HG02763 (cell line): ENCODE data around the gene MRPL49.
"Not testable (repeated sequence)": the region's sequence is repeated elsewhere in the genome, so short reads cannot be mapped to it uniquely, and the experiment has no call there.

Experiments used
- ATAC-seq: cut with Tn5 transposase; IDR thresholded peaks from one replicate; pipeline ENCODE4 v1.9.1; 2021; ENCODE audit warnings: mild to moderate bottlenecking, moderate library complexity; ENCODE audit not compliant: unreplicated experiment

Gene MRPL49

DNA sequence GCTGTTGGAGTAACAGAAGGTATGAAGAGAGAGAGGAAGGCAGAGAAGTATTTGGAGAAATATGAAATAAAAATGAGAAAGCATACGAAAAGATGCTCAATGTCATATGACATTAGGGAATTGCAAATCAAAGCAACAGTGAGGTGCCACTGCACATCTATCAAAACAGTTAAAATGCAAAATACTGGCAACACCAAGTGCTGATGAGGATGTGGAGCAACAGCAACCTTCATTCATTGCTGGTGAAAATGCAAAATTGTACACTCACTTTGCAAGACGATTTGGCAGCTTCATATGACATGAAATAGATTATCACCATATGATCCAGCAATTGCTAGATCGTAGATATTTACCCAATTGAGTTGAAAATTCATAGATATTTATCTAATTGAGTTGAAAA, 38.5 kb downstream of the MRPL49 start:
- ATAC-seq, result no peak

DNA sequence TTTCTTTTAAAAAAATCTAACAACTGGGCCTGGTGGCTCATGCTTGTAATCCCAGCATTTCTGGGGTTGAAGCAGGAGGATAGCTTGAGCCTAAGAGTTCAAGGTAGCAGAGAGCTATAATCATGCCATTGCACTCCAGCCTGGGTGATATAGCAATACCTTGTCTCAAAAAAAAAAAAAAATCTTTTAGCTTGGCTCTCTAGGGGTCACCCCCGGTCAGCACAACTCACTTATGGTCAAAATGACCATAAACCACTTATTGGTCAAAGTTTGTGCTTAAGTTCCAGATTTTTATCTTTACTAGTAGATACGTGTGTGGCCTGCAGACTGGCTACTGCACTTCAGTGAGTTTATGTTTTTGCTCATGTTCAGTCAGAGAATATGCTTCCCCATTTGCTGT, 41.6 kb downstream of the MRPL49 start:
- no peak for ATAC-seq

DNA sequence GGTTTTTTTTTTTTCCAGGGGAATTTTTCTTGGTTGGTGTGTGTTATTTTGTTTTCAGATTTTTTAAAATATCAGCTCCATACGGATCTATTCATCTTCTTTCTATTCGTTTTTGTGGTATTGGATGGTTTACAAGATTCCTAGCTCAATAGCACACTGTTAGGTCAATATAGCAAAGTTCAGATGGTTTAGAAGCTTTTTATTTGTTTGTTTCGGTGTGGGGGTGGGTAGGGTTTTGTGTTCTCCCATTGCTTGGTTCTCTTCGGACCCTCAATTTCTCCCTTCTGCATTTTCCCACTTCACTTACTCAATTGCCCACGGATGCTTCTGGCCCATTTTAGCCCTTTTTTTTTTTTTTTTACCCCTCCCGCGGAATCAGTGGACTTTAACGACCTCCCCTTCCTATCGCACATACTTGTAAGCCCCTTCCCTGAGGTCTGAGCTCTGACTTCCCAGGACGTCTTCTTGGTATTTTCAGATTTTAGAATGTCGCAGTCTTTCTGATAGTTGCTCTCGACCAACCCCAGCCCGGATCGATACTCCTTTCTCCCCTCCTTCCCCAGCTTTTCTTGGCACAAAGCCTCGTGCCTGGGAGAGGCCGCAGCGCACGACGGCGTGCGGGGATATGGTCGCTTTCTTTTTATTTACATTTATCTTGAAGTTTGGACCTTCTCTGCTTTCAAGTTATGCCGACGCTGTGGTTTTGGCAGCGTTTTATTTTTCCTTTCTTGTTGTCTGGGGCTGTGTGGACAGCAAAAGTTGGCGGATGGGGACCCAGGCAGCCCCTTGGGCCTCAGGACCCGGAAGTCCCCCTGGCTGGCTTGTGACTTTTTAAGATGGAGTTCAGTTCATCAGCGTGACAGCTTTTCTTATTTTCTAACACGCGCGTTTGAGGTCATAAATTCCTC, 43.5 kb downstream of the MRPL49 start:
- no peak for ATAC-seq

DNA sequence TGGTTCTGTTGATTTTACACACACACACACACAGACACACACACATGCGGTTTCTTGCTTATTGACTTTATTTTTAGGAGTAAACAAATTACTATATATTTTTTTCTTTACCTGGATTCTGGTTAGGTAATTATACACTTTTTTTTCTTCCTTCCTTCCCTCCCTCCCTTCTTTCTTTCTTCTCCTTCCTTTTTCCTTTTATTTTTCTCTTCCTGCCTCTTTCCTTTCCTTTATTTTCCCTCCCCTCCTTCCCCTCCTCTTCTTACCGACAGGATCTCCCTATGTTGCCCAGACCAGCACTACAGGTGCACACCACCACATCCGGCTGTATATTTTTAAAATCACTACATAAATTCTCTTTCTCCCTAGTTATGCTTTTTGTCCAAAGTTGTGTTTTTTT, 44.8 kb downstream of the MRPL49 start:
- ATAC-seq, result no peak

DNA sequence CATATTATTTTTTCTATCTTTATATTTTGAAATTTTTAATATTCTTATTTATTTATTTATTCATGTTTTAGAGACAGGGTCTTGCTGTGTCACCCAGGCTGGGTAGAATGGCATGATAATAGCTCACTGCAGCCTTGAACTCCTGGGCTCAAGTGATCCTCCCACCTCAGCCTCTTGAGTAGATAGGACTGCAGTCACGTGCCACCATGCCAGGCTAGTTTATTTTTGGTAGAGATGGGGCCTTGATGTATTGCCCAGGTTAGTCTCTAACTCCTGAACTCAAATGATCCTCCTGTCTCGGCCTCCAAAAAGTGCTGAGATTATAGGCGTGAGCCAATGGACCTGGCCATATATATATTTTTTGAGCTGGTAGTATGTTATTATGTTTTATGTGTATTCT, 45.5 kb downstream of the MRPL49 start:
- ATAC-seq, result no peak

DNA sequence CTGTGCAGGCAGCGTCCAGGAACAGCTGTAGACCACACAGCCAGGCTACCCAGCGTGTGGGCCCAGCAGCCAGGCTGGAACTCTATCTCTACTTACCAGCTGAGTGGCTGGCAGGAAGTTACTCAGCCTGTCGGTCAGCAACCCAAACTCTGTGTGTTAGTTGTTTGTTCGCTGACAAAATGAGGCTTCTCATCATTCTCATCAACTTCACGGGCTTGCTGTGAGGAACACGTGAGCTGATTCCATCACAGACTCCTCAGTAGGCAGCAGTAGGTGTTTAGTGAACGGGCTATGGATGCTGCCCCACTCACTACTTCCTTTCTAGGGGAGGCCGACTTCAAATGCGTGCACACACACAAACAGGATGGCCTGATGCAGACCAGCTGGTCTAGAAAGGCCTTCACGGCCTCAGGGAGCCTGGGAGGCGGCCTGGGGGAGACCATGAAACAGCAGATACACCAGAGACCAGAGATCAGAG, 47.1 kb downstream of the MRPL49 start:
- no peak for ATAC-seq

DNA sequence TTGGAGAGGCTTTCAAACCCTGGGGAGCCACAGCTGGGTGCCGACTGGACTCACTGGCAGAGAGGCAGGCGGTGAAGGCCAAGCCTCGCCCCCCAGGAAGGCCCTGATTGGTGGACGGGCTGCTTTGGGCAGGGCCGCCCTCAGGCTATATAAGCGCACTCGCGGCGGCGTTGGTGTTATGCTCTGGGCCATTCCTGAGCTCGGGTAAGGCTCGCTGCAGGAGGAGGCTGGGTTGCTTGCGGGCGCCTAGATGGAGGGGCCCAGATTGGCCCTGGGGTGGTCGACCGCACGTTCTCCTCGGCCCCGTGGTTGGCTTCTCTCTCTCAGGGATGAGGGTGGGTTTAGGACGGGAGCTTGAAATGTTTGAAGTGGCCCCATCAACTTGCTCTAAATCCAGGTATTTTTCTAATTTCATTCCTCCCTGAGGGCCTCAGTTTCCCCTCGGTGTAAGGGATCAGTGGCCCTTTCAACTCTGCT, 48.0 kb downstream of the MRPL49 start, which contains the start of gene SPDYC:
Gene SPDYC, plus strand, starts transcription at position 176 of the 477 bp plus-strand sequence. CDS start 1,125 bp downstream, outside the sequence.
- no peak for ATAC-seq

DNA sequence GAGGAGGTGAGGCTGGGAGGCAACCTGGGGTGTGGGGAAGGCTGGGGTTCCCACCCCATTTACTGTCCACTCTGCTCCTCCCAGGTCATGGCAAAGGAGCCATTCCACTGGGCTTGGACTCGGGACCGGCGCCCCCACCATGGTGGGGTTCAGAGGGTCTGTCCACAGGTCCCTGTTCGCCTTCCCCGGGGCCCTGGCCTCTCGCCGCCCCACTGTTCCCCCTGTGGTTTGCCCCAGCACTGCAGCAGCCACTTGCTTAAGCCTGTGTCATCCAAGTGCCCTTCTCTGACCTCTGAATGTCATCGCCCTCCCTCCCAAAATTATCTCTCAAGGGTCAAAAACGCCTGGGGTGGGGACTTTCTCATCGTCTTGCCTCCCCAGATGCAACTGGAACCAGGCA, 50.5 kb downstream of the MRPL49 start:
- ATAC-seq, result no peak

DNA sequence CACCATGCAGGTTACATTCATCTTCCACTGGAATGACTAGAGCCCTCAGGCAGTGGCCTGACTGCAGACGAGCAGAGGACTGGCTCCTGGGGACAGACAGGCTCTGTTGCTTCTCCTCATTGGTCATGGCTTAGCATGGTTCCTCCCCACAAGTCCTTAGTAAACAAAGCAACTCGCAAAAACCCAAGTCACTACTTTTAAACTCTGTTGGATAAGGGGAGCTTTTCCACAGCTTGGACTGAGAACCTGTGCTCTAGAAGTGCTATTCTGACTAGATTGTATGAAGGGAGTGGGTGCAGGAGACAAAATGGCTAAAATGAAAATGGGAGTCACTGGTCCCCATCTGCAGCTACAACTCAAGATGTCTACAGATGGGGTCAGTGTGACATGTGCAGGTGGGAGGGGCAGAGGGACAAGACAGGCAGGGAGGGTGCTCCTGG, 52.5 kb downstream of the MRPL49 start:
- ATAC-seq, result not testable (repeated sequence)
